K562 (cell line): Measurements from ENCODE around the gene RFPL4A. TPM values are rescaled to one million over a fixed set of nuclear protein-coding genes. Genes with fewer than 3 reads are reported as not detected.

Experiments used
- CBX3 ChIP-seq, 2 experiments: IDR thresholded peaks; 1 replicate in 1 of 2; 2 replicates in 1 of 2; pipeline ENCODE4 v1.6.1; 2012; ENCODE audit warnings: inconsistent platforms in 2 of 2, low read length in 2 of 2, borderline replicate concordance in 1 of 2, control low read depth in 1 of 2
- GATA2 ChIP-seq: sonication (generic); formaldehyde crosslinking; IDR thresholded peaks from 2 replicates; pipeline ENCODE4 v1.4.0; 2020; ENCODE audit warnings: mild to moderate bottlenecking, missing genetic modification reagents
- JUN ChIP-seq, 2 experiments: sonication (generic) in 1 of 2; formaldehyde crosslinking in 1 of 2; IDR thresholded peaks; 2 replicates each; pipeline versions ENCODE4 v1.6.1 to v1.8.0; 2012 to 2022; ENCODE audit warnings: borderline replicate concordance in 2 of 2, mild to moderate bottlenecking in 2 of 2, improper control_type of control experiment in 1 of 2, low read depth in 1 of 2, low read length in 1 of 2, missing genetic modification reagents in 1 of 2
- MIER1 ChIP-seq: fragments of 450-650 bp; IDR thresholded peaks from 2 replicates; pipeline ENCODE4 v1.6.1; 2016; ENCODE audit warnings: antibody characterized with exemption, mild to moderate bottlenecking, low read depth
- MTA2 ChIP-seq: fragments of 450-650 bp; IDR thresholded peaks from 2 replicates; pipeline ENCODE4 v1.6.1; 2016; ENCODE audit warnings: low read depth
- SMAD4 ChIP-seq: fragments of 250-450 bp; sonication (Bioruptor Pico); conservative IDR thresholded peaks from 2 replicates; pipeline ENCODE4 v1.8.0; 2021; ENCODE audit warnings: inconsistent platforms, mild to moderate bottlenecking, moderate library complexity
- SMARCB1 ChIP-seq: IDR thresholded peaks from 2 replicates; pipeline ENCODE4 v1.6.1; 2011; ENCODE audit warnings: improper control_type of control experiment, low read depth; ENCODE audit not compliant: insufficient read length
- SMARCC2 ChIP-seq: fragments of 450-650 bp; IDR thresholded peaks from 2 replicates; pipeline ENCODE4 v1.6.1; 2017; ENCODE audit warnings: antibody characterized with exemption, moderate library complexity, mild to moderate bottlenecking, low read depth
- SNRNP70 ChIP-seq: fragments of 200-400 bp; formaldehyde crosslinking; optimal IDR thresholded peaks from 2 replicates; pipeline ENCODE3; 2017; ENCODE audit warnings: low read depth, low read length
- SRF ChIP-seq, 2 experiments: fragments of 250-450, 450-650 bp in 1 of 2; sonication (Bioruptor Pico) in 1 of 2; sonication (generic) in 1 of 2; formaldehyde crosslinking; IDR thresholded peaks; 2 replicates each; pipeline versions ENCODE4 v1.5.0 to v1.5.1; 2020 to 2022; ENCODE audit warnings: mild to moderate bottlenecking in 1 of 2, missing genetic modification reagents in 1 of 2
- THRAP3 ChIP-seq: fragments of 450-650 bp; IDR thresholded peaks from 2 replicates; pipeline ENCODE4 v1.6.1; 2016; ENCODE audit warnings: mild to moderate bottlenecking, inconsistent platforms, borderline replicate concordance
- ZFP30 ChIP-seq: fragments of 250-450 bp; sonication (Bioruptor Pico); IDR thresholded peaks from 2 replicates; pipeline ENCODE4 v1.8.0; 2022; ENCODE audit warnings: moderate library complexity, mild to moderate bottlenecking, inconsistent platforms, borderline replicate concordance
- ZNF589 ChIP-seq: fragments of 200-800 bp; sonication (Bioruptor generic); IDR thresholded peaks from 2 replicates; pipeline ENCODE4 v1.6.1; 2016; ENCODE audit warnings: low read depth, missing genetic modification characterization, missing compliant biosample characterization
- ZNF764 ChIP-seq: fragments of 250-450 bp; sonication (Bioruptor Pico); IDR thresholded peaks from 2 replicates; pipeline ENCODE4 v1.4.0; 2020; ENCODE audit warnings: low read depth, mild to moderate bottlenecking, moderate library complexity
- polyA plus RNA-seq, 8 experiments: library from polyadenylated mRNA; depleted of rRNA in 4 of 8; stranded (reverse) in 5 of 8; unstranded in 3 of 8; fragments of >200 nt; fragmentation: Nextera tagmentation in 2 of 8; fragmentation: Illumina TruSeq in 1 of 8; extraction: Ambion mirVana in 2 of 8; extraction: Trizol in 1 of 8; gene quantifications; 2 replicates each; pipeline versions ENCODE4 v1.2.1 to v1.2.3, GENCODE V29; 2011 to 2014; ENCODE audit warnings: inconsistent platforms in 1 of 8, missing spikeins in 1 of 8
- total RNA-seq, 7 experiments: library from RNA; depleted of rRNA in 6 of 7; stranded (reverse); fragments of >200 nt in 6 of 7; fragmentation: Illumina TruSeq in 2 of 7; extraction: Trizol in 2 of 7; gene quantifications; 2 replicates each; pipeline versions ENCODE4 v1.2.1 to v1.2.3, GENCODE V29; 2011 to 2021; ENCODE audit warnings: low replicate concordance in 1 of 7
- TF ChIP-seq, protein P1 (sequence below): sonication (generic); formaldehyde crosslinking; IDR thresholded peaks from 2 replicates; pipeline ENCODE4 v1.8.1; 2023; ENCODE audit warnings: mild to moderate bottlenecking, missing genetic modification reagents
- TF ChIP-seq, protein P2 (sequence below), 2 experiments: fragments of 150-350 bp in 1 of 2; IDR thresholded peaks; 2 replicates each; pipeline ENCODE4 v1.6.1; 2012 to 2016; ENCODE audit warnings: low read depth in 2 of 2, low read length in 2 of 2, mild to moderate bottlenecking in 1 of 2, moderate library complexity in 1 of 2
- TF ChIP-seq, protein P3 (sequence below): fragments of 250-450 bp; sonication (Bioruptor Pico); IDR thresholded peaks from 2 replicates; pipeline ENCODE4 v1.5.0; 2021; ENCODE audit warnings: mild to moderate bottlenecking, moderate library complexity
- TF ChIP-seq, protein P4 (sequence below): fragments of 250-450 bp; sonication (Bioruptor Pico); IDR thresholded peaks from 2 replicates; pipeline ENCODE4 v1.8.0; 2022; ENCODE audit warnings: moderate library complexity, mild to moderate bottlenecking, inconsistent platforms

The RFPL4A gene
- total and polyA plus RNA-seq, 9 of the 15 experiments (the other 6 are each of a cell fraction or from before 2014, with no cell fraction given) = 0.13 to 1.1 (median 0.23) TPM; not detected in 1

DNA sequence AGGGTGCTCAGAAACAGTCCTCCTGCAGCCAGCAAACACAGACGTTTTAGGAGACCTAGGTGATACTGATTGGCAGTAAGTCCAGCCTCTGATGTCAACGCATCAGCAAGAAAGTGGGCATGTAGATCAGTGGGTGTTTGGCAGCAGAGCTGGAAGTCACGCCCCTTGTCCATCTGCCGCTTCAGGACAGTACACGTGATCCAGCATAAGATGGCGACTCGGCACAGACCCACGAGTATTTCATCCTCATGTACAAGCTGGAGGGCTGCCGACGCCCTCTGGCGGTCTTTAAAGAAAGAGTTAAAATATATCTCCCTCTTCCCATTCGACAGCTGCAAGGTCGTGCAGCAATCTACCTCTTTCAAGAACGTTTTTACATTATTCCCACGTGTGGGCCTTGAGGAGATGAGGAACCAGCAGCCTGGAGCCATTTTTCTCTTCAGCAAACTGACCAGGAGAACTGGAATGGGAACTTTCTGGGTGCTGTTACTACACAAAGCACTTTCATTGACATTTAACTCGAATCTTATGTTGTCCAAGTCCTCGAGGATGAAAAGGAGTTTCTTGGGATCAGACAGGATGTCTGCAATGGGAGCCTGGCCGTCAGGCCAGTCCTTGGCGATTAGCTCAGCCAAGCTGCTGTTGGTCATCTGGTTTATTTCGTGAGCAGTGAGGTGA lies 50.6 kb downstream of the RFPL4A start (continued):
- TF ChIP-seq CBX3 (IDR thresholded peaks at IDR 0.05; ENCODE audit: borderline replicate concordance in 1 of 2, low read length in 2 of 2) = peak in 1 of 2 experiments; percentile 64; a peak in 1 of 3 replicates
- no peak for TF ChIP-seq MTA2
- TF ChIP-seq, protein P1, sequence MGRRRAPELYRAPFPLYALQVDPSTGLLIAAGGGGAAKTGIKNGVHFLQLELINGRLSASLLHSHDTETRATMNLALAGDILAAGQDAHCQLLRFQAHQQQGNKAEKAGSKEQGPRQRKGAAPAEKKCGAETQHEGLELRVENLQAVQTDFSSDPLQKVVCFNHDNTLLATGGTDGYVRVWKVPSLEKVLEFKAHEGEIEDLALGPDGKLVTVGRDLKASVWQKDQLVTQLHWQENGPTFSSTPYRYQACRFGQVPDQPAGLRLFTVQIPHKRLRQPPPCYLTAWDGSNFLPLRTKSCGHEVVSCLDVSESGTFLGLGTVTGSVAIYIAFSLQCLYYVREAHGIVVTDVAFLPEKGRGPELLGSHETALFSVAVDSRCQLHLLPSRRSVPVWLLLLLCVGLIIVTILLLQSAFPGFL (CRISPR knock-in tag) = no peak
- no peak for TF ChIP-seq SRF (CRISPR knock-in tag; IDR thresholded peaks at IDR 0.05)
- TF ChIP-seq ZFP30 (CRISPR knock-in tag) = no peak
- no peak for TF ChIP-seq MIER1
- TF ChIP-seq JUN (IDR thresholded peaks at IDR 0.05; ENCODE audit: borderline replicate concordance, low read depth, low read length) = peak; percentile 62; the same call in 1 of the 2 replicates
- TF ChIP-seq JUN (CRISPR knock-in tag; IDR thresholded peaks at IDR 0.05; ENCODE audit: borderline replicate concordance) = no peak
- TF ChIP-seq GATA2 (CRISPR knock-in tag) = no peak
- TF ChIP-seq ZNF589 (CRISPR knock-in tag) = 0 out of 2 replicates have a peak, but pooled peaks have one; percentile 32
- TF ChIP-seq, protein P2, sequence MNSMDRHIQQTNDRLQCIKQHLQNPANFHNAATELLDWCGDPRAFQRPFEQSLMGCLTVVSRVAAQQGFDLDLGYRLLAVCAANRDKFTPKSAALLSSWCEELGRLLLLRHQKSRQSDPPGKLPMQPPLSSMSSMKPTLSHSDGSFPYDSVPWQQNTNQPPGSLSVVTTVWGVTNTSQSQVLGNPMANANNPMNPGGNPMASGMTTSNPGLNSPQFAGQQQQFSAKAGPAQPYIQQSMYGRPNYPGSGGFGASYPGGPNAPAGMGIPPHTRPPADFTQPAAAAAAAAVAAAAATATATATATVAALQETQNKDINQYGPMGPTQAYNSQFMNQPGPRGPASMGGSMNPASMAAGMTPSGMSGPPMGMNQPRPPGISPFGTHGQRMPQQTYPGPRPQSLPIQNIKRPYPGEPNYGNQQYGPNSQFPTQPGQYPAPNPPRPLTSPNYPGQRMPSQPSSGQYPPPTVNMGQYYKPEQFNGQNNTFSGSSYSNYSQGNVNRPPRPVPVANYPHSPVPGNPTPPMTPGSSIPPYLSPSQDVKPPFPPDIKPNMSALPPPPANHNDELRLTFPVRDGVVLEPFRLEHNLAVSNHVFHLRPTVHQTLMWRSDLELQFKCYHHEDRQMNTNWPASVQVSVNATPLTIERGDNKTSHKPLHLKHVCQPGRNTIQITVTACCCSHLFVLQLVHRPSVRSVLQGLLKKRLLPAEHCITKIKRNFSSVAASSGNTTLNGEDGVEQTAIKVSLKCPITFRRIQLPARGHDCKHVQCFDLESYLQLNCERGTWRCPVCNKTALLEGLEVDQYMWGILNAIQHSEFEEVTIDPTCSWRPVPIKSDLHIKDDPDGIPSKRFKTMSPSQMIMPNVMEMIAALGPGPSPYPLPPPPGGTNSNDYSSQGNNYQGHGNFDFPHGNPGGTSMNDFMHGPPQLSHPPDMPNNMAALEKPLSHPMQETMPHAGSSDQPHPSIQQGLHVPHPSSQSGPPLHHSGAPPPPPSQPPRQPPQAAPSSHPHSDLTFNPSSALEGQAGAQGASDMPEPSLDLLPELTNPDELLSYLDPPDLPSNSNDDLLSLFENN (IDR thresholded peaks at IDR 0.05; ENCODE audit: low read depth in 2 of 2, low read length in 2 of 2) = no peak
- no peak for TF ChIP-seq ZNF764 (CRISPR knock-in tag)
- no peak for TF ChIP-seq SMARCC2
- TF ChIP-seq SNRNP70 = no peak
- TF ChIP-seq, protein P3, sequence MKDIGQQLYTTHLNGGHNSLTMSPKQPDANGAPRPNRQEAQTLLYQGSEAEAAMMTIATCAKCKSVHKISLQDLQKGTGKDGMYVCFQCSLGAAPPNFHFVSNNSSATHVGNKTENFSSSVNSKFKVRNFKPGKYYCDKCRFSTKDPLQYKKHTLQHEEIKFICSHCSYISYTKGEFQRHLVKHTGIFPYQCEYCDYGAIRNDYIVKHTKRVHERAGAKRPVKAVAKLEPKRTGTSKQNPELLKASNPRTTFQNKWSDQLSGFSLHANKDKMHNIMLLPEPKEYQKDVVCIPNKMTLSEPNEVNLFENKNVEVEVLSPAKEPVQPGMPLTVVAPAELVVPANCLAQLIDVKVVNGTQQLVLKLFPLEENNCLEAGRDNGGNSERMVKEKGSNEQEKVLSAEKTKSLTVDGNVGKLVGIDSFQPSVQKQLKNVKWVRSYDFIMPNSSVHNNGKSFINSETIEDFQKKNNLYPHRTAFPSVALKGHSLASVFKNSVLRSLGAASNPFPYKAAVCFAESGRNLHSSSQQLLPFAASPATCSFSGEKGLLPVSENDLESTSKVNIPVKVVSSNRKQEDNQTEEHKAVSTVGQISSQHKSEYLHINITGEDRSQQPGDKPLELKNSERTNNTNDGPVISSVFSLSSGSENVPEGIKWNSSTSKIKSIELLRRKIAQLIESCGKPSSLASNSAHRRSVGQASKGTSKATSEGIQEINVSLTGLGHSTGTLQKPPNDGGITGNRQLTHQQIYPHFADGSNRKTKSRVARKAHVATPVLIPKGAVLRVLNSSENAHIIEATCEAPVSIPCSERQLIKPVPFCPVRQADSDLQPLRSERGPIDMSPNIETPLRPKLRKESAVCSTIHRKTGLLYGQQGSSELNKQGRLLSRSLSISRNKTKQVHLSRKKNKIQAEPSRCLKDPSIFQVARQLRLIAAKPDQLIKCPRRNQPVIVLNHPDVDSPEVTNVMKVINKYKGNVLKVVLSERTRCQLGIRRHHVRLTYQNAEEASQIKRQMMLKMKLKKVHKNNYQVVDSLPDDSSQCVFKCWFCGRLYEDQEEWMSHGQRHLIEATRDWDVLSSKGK (CRISPR knock-in tag) = no peak
- no peak for TF ChIP-seq THRAP3
- no peak for TF ChIP-seq SMARCB1
- TF ChIP-seq, protein P4, sequence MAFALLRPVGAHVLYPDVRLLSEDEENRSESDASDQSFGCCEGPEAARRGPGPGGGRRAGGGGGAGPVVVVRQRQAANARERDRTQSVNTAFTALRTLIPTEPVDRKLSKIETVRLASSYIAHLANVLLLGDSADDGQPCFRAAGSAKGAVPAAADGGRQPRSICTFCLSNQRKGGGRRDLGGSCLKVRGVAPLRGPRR = no peak
- no peak for TF ChIP-seq SMAD4
